H1 (cell line): ENCODE measurements around the gene FBXO41.
A peak's percentile ranks its signal among the peaks of the same experiment; 100 is the strongest.

Experiments used
- CTCF ChIP-seq, 3 experiments: IDR thresholded peaks; 1 replicate in 2 of 3; 2 replicates in 1 of 3; pipeline versions ENCODE4 v1.5.1 to v1.6.1; 2011; ENCODE audit warnings: low read length in 3 of 3, mild to moderate bottlenecking in 3 of 3, inconsistent platforms in 2 of 3, low read depth in 1 of 3, moderate library complexity in 1 of 3; ENCODE audit not compliant: insufficient read depth in 1 of 3; ENCODE audit errors: control extremely low read depth in 1 of 3
- E2F6 ChIP-seq: IDR thresholded peaks from 2 replicates; pipeline ENCODE4 v1.6.1; 2012; ENCODE audit warnings: inconsistent platforms
- EZH2 ChIP-seq: fragments of 200-600 bp; sonication (generic); IDR thresholded peaks from 2 replicates; pipeline ENCODE4 v1.7.1; 2012; ENCODE audit warnings: low read depth, mild to moderate bottlenecking, moderate library complexity, low read length, inconsistent platforms; ENCODE audit not compliant: severe bottlenecking
- GTF2F1 ChIP-seq: IDR thresholded peaks from 2 replicates; pipeline ENCODE4 v1.6.1; 2012; ENCODE audit warnings: low read depth, low read length, improper control_type of control experiment, borderline replicate concordance
- HDAC2 ChIP-seq, 2 experiments: fragments of 300-600 bp in 1 of 2; sonication (generic) in 1 of 2; IDR thresholded peaks; 2 replicates each; pipeline ENCODE4 v1.6.1; 2011 to 2012; ENCODE audit warnings: low read depth in 2 of 2, low read length in 2 of 2, mild to moderate bottlenecking in 2 of 2, moderate library complexity in 2 of 2, borderline replicate concordance in 1 of 2, inconsistent platforms in 1 of 2
- JUND ChIP-seq: IDR thresholded peaks from 2 replicates; pipeline ENCODE4 v1.6.1; 2011; ENCODE audit warnings: mild to moderate bottlenecking, improper control_type of control experiment, low read length
- POLR2A ChIP-seq, 2 experiments: IDR thresholded peaks; 1 replicate in 1 of 2; 2 replicates in 1 of 2; pipeline ENCODE4 v1.6.1; 2011; ENCODE audit warnings: low read depth in 2 of 2, low read length in 2 of 2, mild to moderate bottlenecking in 2 of 2; ENCODE audit errors: control extremely low read depth in 1 of 2
- POLR2AphosphoS5 ChIP-seq: IDR thresholded peaks from 2 replicates; pipeline ENCODE4 v1.6.1; 2011; ENCODE audit warnings: low read depth, low read length
- RAD21 ChIP-seq, 2 experiments: IDR thresholded peaks in 1 of 2; conservative IDR thresholded peaks in 1 of 2; 2 replicates each; pipeline ENCODE4 v1.6.1; 2011; ENCODE audit warnings: low read depth in 2 of 2, low read length in 2 of 2, improper control_type of control experiment in 1 of 2, inconsistent platforms in 1 of 2, mild to moderate bottlenecking in 1 of 2, moderate library complexity in 1 of 2
- SIN3A ChIP-seq, 2 experiments: IDR thresholded peaks in 1 of 2; conservative IDR thresholded peaks in 1 of 2; 2 replicates each; pipeline ENCODE4 v1.6.1; 2011 to 2012; ENCODE audit warnings: low read length in 2 of 2, improper control_type of control experiment in 1 of 2, low read depth in 1 of 2, mild to moderate bottlenecking in 1 of 2
- SUZ12 ChIP-seq: fragments of 200-600 bp; sonication (generic); IDR thresholded peaks from 2 replicates; pipeline ENCODE4 v1.6.1; 2012; ENCODE audit warnings: mild to moderate bottlenecking, inconsistent platforms, low read length, moderate library complexity, mixed read lengths

GRCh38 chr2:73290049-73290839, 6.0 kb upstream of the FBXO41 start:
- peak in 2 of 3 experiments; percentile 72 to 86; a peak in 3 of 4 replicates for TF ChIP-seq CTCF (IDR thresholded peaks at IDR 0.05; ENCODE audit: control extremely low read depth in 1 of 3, insufficient read depth in 1 of 3, low read depth in 1 of 3, low read length in 3 of 3)
- no peak for TF ChIP-seq EZH2
- no peak for TF ChIP-seq SUZ12
- no peak for TF ChIP-seq POLR2AphosphoS5
- TF ChIP-seq SIN3A (conservative IDR thresholded peaks at IDR 0.05 in 1 of 2, IDR thresholded peaks at IDR 0.05 in 1 of 2; ENCODE audit: low read depth in 1 of 2, low read length in 2 of 2), result no peak
- TF ChIP-seq E2F6, result no peak
- peak; percentile 59 to 71 for TF ChIP-seq RAD21 (IDR thresholded peaks at IDR 0.05 in 1 of 2, conservative IDR thresholded peaks at IDR 0.05 in 1 of 2; ENCODE audit: low read depth in 2 of 2, low read length in 2 of 2)
- TF ChIP-seq HDAC2 (IDR thresholded peaks at IDR 0.05; ENCODE audit: borderline replicate concordance in 1 of 2, low read depth in 2 of 2, low read length in 2 of 2), result no peak
- TF ChIP-seq JUND, result no peak
- no peak for TF ChIP-seq POLR2A (IDR thresholded peaks at IDR 0.05; ENCODE audit: control extremely low read depth in 1 of 2, low read depth in 2 of 2, low read length in 2 of 2)
- TF ChIP-seq GTF2F1, result no peak
